Caco-2 (cell line): ENCODE results near the gene FIBP. TPM values are rescaled to one million over a fixed set of nuclear protein-coding genes. Genes with fewer than 3 reads are reported as not detected.
A peak's percentile ranks its signal among the peaks of the same experiment; 100 is the strongest.
"Not testable (repeated sequence)": the region's sequence is repeated elsewhere in the genome, so short reads cannot be mapped to it uniquely, and the experiment has no call there.

Experiments used
- BruUV-seq: library from RNA; stranded (reverse); fragments of 400-500 nt; replicated peaks from 2 replicates; lab custom pipeline; 2021; lab: Mats Ljungman, UMichigan
- CTCF ChIA-PET: fragments of 300-600 bp; sonication (Branson Sonifier 250); formaldehyde crosslinking; loops from one replicate; lab custom pipeline; 2022; ENCODE audit warnings: antibody characterized with exemption; lab: Charles Lee
- POLR2A ChIA-PET: fragments of 300-600 bp; sonication (Branson Sonifier 250); formaldehyde crosslinking; loops from one replicate; lab custom pipeline; 2022; ENCODE audit warnings: antibody characterized with exemption; lab: Charles Lee
- DNase-seq, 2 experiments: peaks; one replicate each; pipeline versions ENCODE4 v3.0.0 to v3.0.0-alpha.2; 2020 to 2022
- H3K27me3 ChIP-seq: replicated peaks from 2 replicates; pipeline ENCODE4 v1.6.0; 2011; ENCODE audit warnings: low read length; ENCODE audit not compliant: control insufficient read depth, insufficient read depth
- H3K36me3 ChIP-seq: 2 replicates; pipeline ENCODE4 v1.5.1; 2011; ENCODE audit warnings: low read length; ENCODE audit not compliant: control insufficient read depth, insufficient read depth
- H3K4me1 ChIP-seq: fragments of 250-450 bp; sonication (Bioruptor Pico); 2 replicates; pipeline ENCODE4 v1.5.1; 2020; ENCODE audit warnings: mild to moderate bottlenecking
- H3K4me3 ChIP-seq: 2 replicates; pipeline ENCODE4 v1.5.1; 2011; ENCODE audit warnings: low read depth, mild to moderate bottlenecking, control low read depth, low read length
- H3K9me3 ChIP-seq: fragments of 250-450 bp; sonication (Bioruptor Pico); 2 replicates; pipeline ENCODE4 v1.5.1; 2020; ENCODE audit warnings: mild to moderate bottlenecking, moderate library complexity
- H3K27ac Mint-ChIP-seq: one replicate; pipeline ENCODE4 v1.8.0; 2022; ENCODE audit warnings: mixed read lengths; ENCODE audit not compliant: unreplicated experiment
- H3K27me3 Mint-ChIP-seq: one replicate; pipeline ENCODE4 v1.8.0; 2022; ENCODE audit warnings: mixed read lengths; ENCODE audit not compliant: insufficient read depth, unreplicated experiment
- H3K36me3 Mint-ChIP-seq: one replicate; pipeline ENCODE4 v1.8.0; 2022; ENCODE audit warnings: mild to moderate bottlenecking, mixed read lengths; ENCODE audit not compliant: insufficient read depth, unreplicated experiment
- H3K4me1 Mint-ChIP-seq: one replicate; pipeline ENCODE4 v1.8.0; 2022; ENCODE audit warnings: low read depth, mixed read lengths; ENCODE audit not compliant: unreplicated experiment
- H3K4me3 Mint-ChIP-seq: one replicate; pipeline ENCODE4 v1.8.0; 2022; ENCODE audit warnings: mild to moderate bottlenecking, moderate library complexity, mixed read lengths; ENCODE audit not compliant: unreplicated experiment
- H3K9me3 Mint-ChIP-seq: one replicate; pipeline ENCODE4 v1.8.0; 2022; ENCODE audit warnings: mixed read lengths; ENCODE audit not compliant: unreplicated experiment
- CTCF ChIP-seq, 2 experiments: fragments of 200-600 bp in 1 of 2; IDR thresholded peaks; 1 replicate in 1 of 2; 2 replicates in 1 of 2; pipeline versions ENCODE4 v1.5.1 to v1.8.0; 2011 to 2022; ENCODE audit warnings: antibody characterized with exemption in 1 of 2, control low read depth in 1 of 2, inconsistent platforms in 1 of 2, low read depth in 1 of 2, low read length in 1 of 2, mild to moderate bottlenecking in 1 of 2, moderate library complexity in 1 of 2; ENCODE audit not compliant: insufficient read depth in 1 of 2, severe bottlenecking in 1 of 2, unreplicated experiment in 1 of 2
- intact Hi-C: fragments of 100-400 bp; cut with micrococcal nuclease; formaldehyde crosslinking; loops from one replicate; pipeline ENCODE4 v1.10.0; 2022; ENCODE audit not compliant: unreplicated experiment
- total RNA-seq: library from RNA; stranded (reverse); gene quantifications from 2 replicates; pipeline ENCODE4 v1.2.3, GENCODE V29; 2022

FIBP gene
- total RNA-seq, 1 experiment from 2014 or later: 61.5 TPM

- H3K4me3 Mint-ChIP-seq: no peak overlapping the region
- TF ChIP-seq CTCF (IDR thresholded peaks at IDR 0.05; ENCODE audit: insufficient read depth in 1 of 2, low read depth in 1 of 2, low read length in 1 of 2, severe bottlenecking in 1 of 2, unreplicated experiment in 1 of 2): no peak
- H3K27me3 Mint-ChIP-seq: no peaks in the 10 kb centered on the region
- peak in 1 of 2 experiments; percentile 50 for DNase-seq
- no TSS peak for BruUV-seq
- ChIA-PET CTCF (interaction anchor here (0.7 to 2.9 kb wide), 5 partner anchors 9 to 138 kb away, joined by 3 to 16 read pairs (median 4); partner anchors contain the start of genes CCDC85B, KAT5 and MUS81), POLR2A (interaction anchor here (0.6 to 1.8 kb wide), 2 partner anchors 8 to 35 kb away, joined by 3 to 6 read pairs; partner anchors contain the start of gene CFL1)
- no peaks in the 10 kb centered on the region for H3K9me3 Mint-ChIP-seq
- Histone ChIP-seq H3K36me3 (peaks cover 8% of the 10 kb centered on the region; the same call in 1 of the 2 replicates), H3K4me3 (no peak overlapping the region), H3K9me3 (0 out of 2 replicates have a peak, but pooled peaks cover 3% of the 10 kb centered on the region), H3K4me1 (peaks cover 18% of the 10 kb centered on the region), H3K27me3 (no peaks in the 10 kb centered on the region)
- peaks cover 68% of the 10 kb centered on the region for H3K36me3 Mint-ChIP-seq
- intact Hi-C loops: no loop called here
- peaks cover 27% of the 10 kb centered on the region for H3K4me1 Mint-ChIP-seq
- no peak overlapping the region for H3K27ac Mint-ChIP-seq
These were observed 37.8 kb downstream of the FIBP start for GRCh38 chr11:65850217-65851082.

- Histone ChIP-seq H3K4me1 (peaks cover 20% of the 10 kb centered on the region), H3K9me3 (0 out of 2 replicates have a peak, but pooled peaks cover 3% of the 10 kb centered on the region), H3K27me3 (no peaks in the 10 kb centered on the region), H3K4me3 (no peak overlapping the region), H3K36me3 (peaks cover 7% of the 10 kb centered on the region; the same call in 1 of the 2 replicates)
- intact Hi-C loops: no loop called here
- no peaks in the 10 kb centered on the region for H3K27me3 Mint-ChIP-seq
- no TSS peak for BruUV-seq
- peak in 1 of 2 experiments; percentile 38 for DNase-seq
- no peaks in the 10 kb centered on the region for H3K9me3 Mint-ChIP-seq
- peaks cover 62% of the 10 kb centered on the region for H3K36me3 Mint-ChIP-seq
- no peak for TF ChIP-seq CTCF (IDR thresholded peaks at IDR 0.05; ENCODE audit: insufficient read depth in 1 of 2, low read depth in 1 of 2, low read length in 1 of 2, severe bottlenecking in 1 of 2, unreplicated experiment in 1 of 2)
- POLR2A ChIA-PET: interaction anchor here (0.6 to 1.8 kb wide), 3 partner anchors 8 to 36 kb away, joined by 3 to 10 read pairs (median 6); partner anchors contain the start of gene CFL1
- CTCF ChIA-PET: interaction anchor here (0.7 to 2.9 kb wide), 6 partner anchors 10 to 153 kb away, joined by 3 to 16 read pairs (median 4); partner anchors contain the start of genes BANF1, CCDC85B, EIF1AD and KAT5
- H3K4me3 Mint-ChIP-seq: no peak overlapping the region
- H3K4me1 Mint-ChIP-seq: peaks cover 22% of the 10 kb centered on the region
- H3K27ac Mint-ChIP-seq: peak overlapping the region; percentile 59
These were observed 38.5 kb downstream of the FIBP start for GRCh38 chr11:65849771-65850216.

GRCh38 chr11:65849366-65849765 is 38.9 kb downstream of the FIBP start:
- TF ChIP-seq CTCF (IDR thresholded peaks at IDR 0.05; ENCODE audit: insufficient read depth in 1 of 2, low read depth in 1 of 2, low read length in 1 of 2, severe bottlenecking in 1 of 2, unreplicated experiment in 1 of 2): no peak
- H3K36me3 Mint-ChIP-seq: peaks cover 58% of the 10 kb centered on the region
- Histone ChIP-seq H3K9me3 (0 out of 2 replicates have a peak, but pooled peaks cover 3% of the 10 kb centered on the region), H3K4me3 (no peak overlapping the region), H3K27me3 (no peaks in the 10 kb centered on the region), H3K4me1 (peaks cover 25% of the 10 kb centered on the region), H3K36me3 (peaks cover 7% of the 10 kb centered on the region; the same call in 1 of the 2 replicates)
- BruUV-seq: no TSS peak
- H3K27ac Mint-ChIP-seq: peak overlapping the region; percentile 59
- no peaks in the 10 kb centered on the region for H3K27me3 Mint-ChIP-seq
- ChIA-PET POLR2A (interaction anchor here (0.6 to 1.8 kb wide), 3 partner anchors 9 to 274 kb away, joined by 4 to 10 read pairs (median 6); partner anchors contain the start of gene CFL1), CTCF (interaction anchor here (1.2 to 2.9 kb wide), 4 partner anchors 10 to 153 kb away, joined by 3 to 16 read pairs (median 6); partner anchors contain the start of genes BANF1, CCDC85B, EIF1AD and KAT5)
- DNase-seq: peak in 1 of 2 experiments; percentile 63
- peaks cover 20% of the 10 kb centered on the region for H3K4me1 Mint-ChIP-seq
- intact Hi-C loops: no loop called here
- no peak overlapping the region for H3K4me3 Mint-ChIP-seq
- H3K9me3 Mint-ChIP-seq: no peaks in the 10 kb centered on the region

- H3K9me3 ChIP-seq, H3K9me3 Mint-ChIP-seq, H3K4me3 ChIP-seq, intact Hi-C loops, H3K4me3 Mint-ChIP-seq, H3K27me3 ChIP-seq, H3K36me3 ChIP-seq, H3K27me3 Mint-ChIP-seq, BruUV-seq, DNase-seq, H3K27ac Mint-ChIP-seq: not testable (repeated sequence)
- CTCF ChIA-PET: interaction anchor here (1.2 to 2.9 kb wide), 3 partner anchors 11 to 154 kb away, joined by 3 to 16 read pairs (median 8); partner anchors contain the start of genes BANF1, CCDC85B, EIF1AD and MUS81
- H3K4me1 ChIP-seq: peaks cover 31% of the 10 kb centered on the region
- peaks cover 55% of the 10 kb centered on the region for H3K36me3 Mint-ChIP-seq
- peaks cover 20% of the 10 kb centered on the region for H3K4me1 Mint-ChIP-seq
- POLR2A ChIA-PET: interaction anchor here (0.6 to 1.8 kb wide), 3 partner anchors 9 to 274 kb away, joined by 4 to 10 read pairs (median 6); partner anchors contain the start of gene CFL1
These were observed 39.6 kb downstream of the FIBP start for GRCh38 chr11:65848693-65849092.
